ENCODE results near the gene TIGAR.

DNA sequence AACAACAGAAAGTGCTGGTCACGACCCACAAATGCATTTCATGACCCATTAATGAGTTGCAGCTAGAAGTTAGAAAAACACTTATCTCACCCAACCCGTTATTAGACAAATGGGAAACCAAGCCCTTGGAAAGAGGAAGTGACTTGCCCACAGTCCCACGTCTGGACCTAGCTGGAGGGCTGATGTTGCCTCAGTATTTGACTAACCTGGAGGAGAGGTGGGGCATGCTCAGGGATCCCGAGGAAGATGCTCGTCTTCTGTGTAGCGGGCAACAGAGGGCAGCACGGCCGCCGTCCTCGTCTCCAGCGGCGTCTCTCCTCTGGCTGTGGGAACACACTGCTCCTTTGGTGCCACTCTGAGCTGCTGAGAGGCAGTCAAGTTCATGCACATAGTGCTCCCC is 34.8 kb upstream of the TIGAR start:
- TF ChIP-seq, protein P1, sequence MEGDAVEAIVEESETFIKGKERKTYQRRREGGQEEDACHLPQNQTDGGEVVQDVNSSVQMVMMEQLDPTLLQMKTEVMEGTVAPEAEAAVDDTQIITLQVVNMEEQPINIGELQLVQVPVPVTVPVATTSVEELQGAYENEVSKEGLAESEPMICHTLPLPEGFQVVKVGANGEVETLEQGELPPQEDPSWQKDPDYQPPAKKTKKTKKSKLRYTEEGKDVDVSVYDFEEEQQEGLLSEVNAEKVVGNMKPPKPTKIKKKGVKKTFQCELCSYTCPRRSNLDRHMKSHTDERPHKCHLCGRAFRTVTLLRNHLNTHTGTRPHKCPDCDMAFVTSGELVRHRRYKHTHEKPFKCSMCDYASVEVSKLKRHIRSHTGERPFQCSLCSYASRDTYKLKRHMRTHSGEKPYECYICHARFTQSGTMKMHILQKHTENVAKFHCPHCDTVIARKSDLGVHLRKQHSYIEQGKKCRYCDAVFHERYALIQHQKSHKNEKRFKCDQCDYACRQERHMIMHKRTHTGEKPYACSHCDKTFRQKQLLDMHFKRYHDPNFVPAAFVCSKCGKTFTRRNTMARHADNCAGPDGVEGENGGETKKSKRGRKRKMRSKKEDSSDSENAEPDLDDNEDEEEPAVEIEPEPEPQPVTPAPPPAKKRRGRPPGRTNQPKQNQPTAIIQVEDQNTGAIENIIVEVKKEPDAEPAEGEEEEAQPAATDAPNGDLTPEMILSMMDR (IDR thresholded peaks at IDR 0.05; ENCODE audit: extremely low read depth in 1 of 2, insufficient read depth in 1 of 2, low read depth in 1 of 2, low read length in 2 of 2), result no peak
- TF ChIP-seq GATA2 (IDR thresholded peaks at IDR 0.05; ENCODE audit: insufficient read depth, insufficient read length, low read depth, low read length), result no peak
- TF ChIP-seq POLR2A (IDR thresholded peaks at IDR 0.05; ENCODE audit: low read depth, low read length), result no peak
- no peak for TF ChIP-seq POLR2AphosphoS5 (IDR thresholded peaks at IDR 0.05; ENCODE audit: insufficient read depth, low read depth, low read length)
